K562 (cell line): ENCODE results near the gene TBL2. TPM values are rescaled to one million over a fixed set of nuclear protein-coding genes. Genes with fewer than 3 reads are reported as not detected.
A peak's percentile ranks its signal among the peaks of the same experiment; 100 is the strongest.

Experiments used
- ATAC-seq: fragments of 200-7000 bp; cut with Tn5 transposase; 3 replicates; pipeline ENCODE4 v1.9.1; 2020; ENCODE audit warnings: moderate library complexity
- BruUV-seq: library from RNA; stranded (reverse); fragments of 400-500 nt; replicated peaks from 2 replicates; lab custom pipeline; 2021; lab: Mats Ljungman, UMichigan
- CTCF ChIA-PET: fragments of 300-600 bp; formaldehyde crosslinking; extraction: SDS; loops from one replicate; lab custom pipeline; 2021; ENCODE audit warnings: low intra/inter-chr PET ratio; lab: Yijun Ruan, JAX
- POLR2A ChIA-PET: fragments of 300-600, 350-650 bp; sonication (Branson Sonifier 250); formaldehyde crosslinking; extraction: SDS; loops from one replicate; lab custom pipeline; 2021; ENCODE audit warnings: antibody characterized with exemption, inconsistent platforms; lab: Yijun Ruan, JAX
- DNase-seq, 4 experiments: peaks; one replicate each; pipeline versions ENCODE4 v3.0.0 to v3.0.0-alpha.2; 2011 to 2018; ENCODE audit warnings: low spot score in 3 of 4, mixed read lengths in 3 of 4; ENCODE audit errors: extremely low read depth in 1 of 4
- FAIRE-seq: peaks from 2 replicates; lab custom pipeline; 2011; peaks lifted over from hg19 to GRCh38; lab: Jason Lieb, UNC
- H2AFZ ChIP-seq: 2 replicates; pipeline ENCODE4 v1.6.0; 2011; ENCODE audit warnings: low read depth, low read length, control low read depth, inconsistent platforms
- H3K27ac ChIP-seq: fragments of 200-600 bp; 3 replicates; pipeline ENCODE4 v1.8.0; 2011; ENCODE audit warnings: low read depth, mild to moderate bottlenecking, control low read depth, inconsistent platforms, low read length, moderate library complexity, mixed read lengths; ENCODE audit errors: extremely low read depth
- H3K27me3 ChIP-seq, 2 experiments: fragments of 300-600 bp in 1 of 2; 2 replicates in 1 of 2; 3 replicates in 1 of 2; pipeline versions ENCODE4 v1.6.0 to v1.8.0; 2011; ENCODE audit warnings: inconsistent platforms in 2 of 2, low read length in 2 of 2, mild to moderate bottlenecking in 1 of 2, mixed read lengths in 1 of 2, moderate library complexity in 1 of 2; ENCODE audit not compliant: control insufficient read depth in 2 of 2, insufficient read depth in 2 of 2
- H3K36me3 ChIP-seq: fragments of 300-600 bp; 3 replicates; pipeline ENCODE4 v1.8.0; 2011; ENCODE audit warnings: mild to moderate bottlenecking, low read length, inconsistent platforms; ENCODE audit not compliant: control insufficient read depth, insufficient read depth
- H3K4me1 ChIP-seq, 2 experiments: fragments of 200-600 bp in 1 of 2; replicated peaks in 1 of 2; 2 replicates in 1 of 2; 3 replicates in 1 of 2; pipeline versions ENCODE4 v1.5.1 to v1.8.0; 2011; ENCODE audit warnings: inconsistent platforms in 2 of 2, low read length in 2 of 2, mild to moderate bottlenecking in 1 of 2, mixed read lengths in 1 of 2, moderate library complexity in 1 of 2; ENCODE audit not compliant: control insufficient read depth in 2 of 2, insufficient read depth in 2 of 2
- H3K4me2 ChIP-seq: 2 replicates; pipeline ENCODE4 v1.6.1; 2011; ENCODE audit warnings: low read length, control low read depth, inconsistent platforms, mixed read lengths; ENCODE audit not compliant: insufficient read depth
- H3K4me3 ChIP-seq: fragments of 200-600 bp; sonication (generic), shearing (Covaris generic); 2 replicates; pipeline ENCODE4 v1.5.1; 2016; ENCODE audit warnings: control low read depth, inconsistent platforms
- H3K79me2 ChIP-seq: fragments of 200-600 bp; 3 replicates; pipeline ENCODE4 v1.8.0; 2011; ENCODE audit warnings: low read length, inconsistent platforms; ENCODE audit not compliant: control insufficient read depth, insufficient read depth
- H3K9ac ChIP-seq, 2 experiments: 2 replicates each; pipeline versions ENCODE4 v1.6.0 to v1.6.1; 2011; ENCODE audit warnings: low read depth in 2 of 2, low read length in 2 of 2, control low read depth in 1 of 2, inconsistent platforms in 1 of 2, mild to moderate bottlenecking in 1 of 2, mixed read lengths in 1 of 2; ENCODE audit not compliant: insufficient read depth in 1 of 2
- H3K9me1 ChIP-seq: one replicate; pipeline ENCODE4 v1.6.0; 2011; ENCODE audit warnings: inconsistent platforms, mild to moderate bottlenecking, low read length, moderate library complexity; ENCODE audit not compliant: control insufficient read depth, insufficient read depth
- H3K9me3 ChIP-seq: replicated peaks from 2 replicates; pipeline ENCODE4 v1.5.1; 2011; ENCODE audit warnings: low read depth, low read length, inconsistent platforms; ENCODE audit not compliant: control insufficient read depth, insufficient read depth
- H4K20me1 ChIP-seq: replicated peaks from 2 replicates; pipeline ENCODE4 v1.6.1; 2011; ENCODE audit warnings: low read length, inconsistent platforms, mixed read lengths; ENCODE audit not compliant: control insufficient read depth, insufficient read depth
- CBFA2T2 ChIP-seq: fragments of 450-650 bp; conservative IDR thresholded peaks from 2 replicates; pipeline ENCODE4 v1.6.1; 2017; ENCODE audit warnings: mild to moderate bottlenecking
- CCNT2 ChIP-seq: IDR thresholded peaks from 2 replicates; pipeline ENCODE4 v1.6.1; 2011; ENCODE audit warnings: borderline replicate concordance, low read depth, mild to moderate bottlenecking, moderate library complexity, mixed read lengths, low read length; ENCODE audit not compliant: insufficient read length; ENCODE audit errors: extremely low read depth
- E2F6 ChIP-seq, 2 experiments: IDR thresholded peaks; 2 replicates each; pipeline ENCODE4 v1.6.1; 2011; ENCODE audit warnings: borderline replicate concordance in 1 of 2, control low read depth in 1 of 2, low read depth in 1 of 2, low read length in 1 of 2, mild to moderate bottlenecking in 1 of 2, mixed read lengths in 1 of 2, moderate library complexity in 1 of 2; ENCODE audit not compliant: insufficient read depth in 1 of 2, insufficient read length in 1 of 2, poor library complexity in 1 of 2, severe bottlenecking in 1 of 2; ENCODE audit errors: extremely low read depth in 1 of 2
- FIP1L1 ChIP-seq: fragments of 200-400 bp; formaldehyde crosslinking; IDR thresholded peaks from 2 replicates; pipeline ENCODE4 v1.6.1; 2018; ENCODE audit warnings: mild to moderate bottlenecking, low read depth, low read length; ENCODE audit not compliant: poor library complexity, severe bottlenecking
- FOXK1 ChIP-seq: sonication (generic); formaldehyde crosslinking; IDR thresholded peaks from 2 replicates; pipeline ENCODE4 v1.8.0; 2022; ENCODE audit warnings: missing genetic modification reagents, mild to moderate bottlenecking, borderline replicate concordance
- PCBP1 ChIP-seq: fragments of 200-400 bp; formaldehyde crosslinking; IDR thresholded peaks from 2 replicates; pipeline ENCODE4 v1.6.1; 2018; ENCODE audit warnings: mild to moderate bottlenecking, low read depth, low read length; ENCODE audit not compliant: poor library complexity, severe bottlenecking
- PHB ChIP-seq: fragments of 250-450 bp; sonication (Bioruptor Pico); IDR thresholded peaks from 2 replicates; pipeline ENCODE4 v1.5.0; 2021
- POLR2B ChIP-seq: fragments of 450-650 bp; IDR thresholded peaks from 2 replicates; pipeline ENCODE4 v1.6.1; 2018; ENCODE audit warnings: low read depth; ENCODE audit not compliant: partially characterized antibody
- POLR2G ChIP-seq: fragments of 200-400 bp; formaldehyde crosslinking; IDR thresholded peaks from 2 replicates; pipeline ENCODE4 v1.6.1; 2017; ENCODE audit warnings: low read depth, mild to moderate bottlenecking, antibody characterized with exemption, low read length, moderate library complexity
- RBFOX2 ChIP-seq: fragments of 200-400 bp; formaldehyde crosslinking; IDR thresholded peaks from 2 replicates; pipeline ENCODE4 v1.6.1; 2017; ENCODE audit warnings: low read depth, mild to moderate bottlenecking, low read length, moderate library complexity
- RBM22 ChIP-seq: fragments of 200-400 bp; formaldehyde crosslinking; IDR thresholded peaks from 2 replicates; pipeline ENCODE4 v1.6.1; 2018; ENCODE audit warnings: low read length, low read depth; ENCODE audit not compliant: poor library complexity, severe bottlenecking
- SREBF2 ChIP-seq: sonication (generic); formaldehyde crosslinking; IDR thresholded peaks from 2 replicates; pipeline ENCODE4 v1.4.0; 2020; ENCODE audit warnings: mild to moderate bottlenecking, missing genetic modification reagents
- TAF15 ChIP-seq: fragments of 200-400 bp; formaldehyde crosslinking; IDR thresholded peaks from 2 replicates; pipeline ENCODE4 v1.6.1; 2017; ENCODE audit warnings: mild to moderate bottlenecking, low read depth, low read length, moderate library complexity
- YBX1 ChIP-seq: fragments of 450-650 bp; IDR thresholded peaks from 2 replicates; pipeline ENCODE4 v1.7.1; 2016; ENCODE audit warnings: mild to moderate bottlenecking
- ZC3H11A ChIP-seq: IDR thresholded peaks from 2 replicates; pipeline ENCODE4 v1.6.1; 2012; ENCODE audit warnings: low read depth, low read length, improper control_type of control experiment
- ZNF436 ChIP-seq: fragments of 250-450, 450-650 bp; sonication (Bioruptor Pico); formaldehyde crosslinking; IDR thresholded peaks from 2 replicates; pipeline ENCODE4 v1.7.0; 2020; ENCODE audit warnings: mild to moderate bottlenecking
- whole genome bisulfite sequencing: fragments of 100-300 bp; shearing (Covaris generic); methylation state at CpG from one replicate; pipeline ENCODE4 v1.1.6; 2016; ENCODE audit warnings: low coverage, mixed read lengths; ENCODE audit not compliant: insufficient coverage; ENCODE audit errors: missing lambda C conversion rate; 5-methylcytosine and 5-hydroxymethylcytosine counted together
- in situ Hi-C: fragments of 300-500 bp; cut with MboI; formaldehyde crosslinking; loops from 4 replicates; pipeline ENCODE4 v1.15.0; 2018; ENCODE audit warnings: inconsistent platforms, mixed read lengths
- intact Hi-C: fragments of 100-400 bp; cut with micrococcal nuclease; formaldehyde crosslinking; loops from 2 replicates; pipeline ENCODE4 v1.14.2; 2022
- polyA plus RNA-seq, 8 experiments: library from polyadenylated mRNA; depleted of rRNA in 4 of 8; stranded (reverse) in 5 of 8; unstranded in 3 of 8; fragments of >200 nt; fragmentation: Nextera tagmentation in 2 of 8; fragmentation: Illumina TruSeq in 1 of 8; extraction: Ambion mirVana in 2 of 8; extraction: Trizol in 1 of 8; gene quantifications; 2 replicates each; pipeline versions ENCODE4 v1.2.1 to v1.2.3, GENCODE V29; 2011 to 2014; ENCODE audit warnings: inconsistent platforms in 1 of 8, missing spikeins in 1 of 8
- total RNA-seq, 7 experiments: library from RNA; depleted of rRNA in 6 of 7; stranded (reverse); fragments of >200 nt in 6 of 7; fragmentation: Illumina TruSeq in 2 of 7; extraction: Trizol in 2 of 7; gene quantifications; 2 replicates each; pipeline versions ENCODE4 v1.2.1 to v1.2.3, GENCODE V29; 2011 to 2021; ENCODE audit warnings: low replicate concordance in 1 of 7

TBL2 gene
- total and polyA plus RNA-seq, 9 of the 15 experiments (the other 6 are each of a cell fraction or from before 2014, with no cell fraction given): 2.5 to 123 (median 49.2) TPM

- no TSS peak for BruUV-seq
- ATAC-seq: no peak
- WGBS: 94% methylated on average over 22 of the region's 22 CpGs
Measured at GRCh38 chr7:73570521-73570920, 7.9 kb downstream of the TBL2 start.

More at GRCh38 chr7:73570521-73570920, 7.9 kb downstream of the TBL2 start:
- Histone ChIP-seq H3K9ac (peak overlapping the region in 1 of 2 experiments; percentile 10; a peak in 1 of 4 replicates), H3K4me1 (peaks cover 43 to 46% of the 10 kb centered on the region in 2 experiments), H4K20me1 (peaks cover 46% of the 10 kb centered on the region), H3K4me3 (no peak overlapping the region), H3K27ac (no peak overlapping the region), H3K79me2 (peaks cover 37% of the 10 kb centered on the region), H2AFZ (no peak overlapping the region), H3K9me3 (no peaks in the 10 kb centered on the region), H3K9me1 (peaks cover 9% of the 10 kb centered on the region), H3K27me3 (no peaks in the 10 kb centered on the region), H3K4me2 (no peak overlapping the region), H3K36me3 (peaks cover 66% of the 10 kb centered on the region)
- DNase-seq: no peak
- ChIA-PET CTCF (no interaction called here), POLR2A (interaction anchor here (2.4 kb wide), 1 partner anchor 8 kb away, joined by 7 read pairs; no protein-coding TSS in a partner anchor)
- TF ChIP-seq E2F6 (IDR thresholded peaks at IDR 0.05; ENCODE audit: borderline replicate concordance in 1 of 2, extremely low read depth in 1 of 2, insufficient read depth in 1 of 2, insufficient read length in 1 of 2, low read depth in 1 of 2, low read length in 1 of 2, poor library complexity in 1 of 2, severe bottlenecking in 1 of 2) (no peak), FIP1L1 (no peak), SREBF2 (CRISPR knock-in tag) (no peak), CCNT2 (peak; percentile 36), FOXK1 (CRISPR knock-in tag) (no peak), ZC3H11A (no peak), PCBP1 (no peak), POLR2G (peak; percentile 44), POLR2B (no peak), YBX1 (no peak), RBFOX2 (peak; percentile 31; the same call in 1 of the 2 replicates), TAF15 (no peak), RBM22 (no peak), CBFA2T2 (no peak), PHB (CRISPR knock-in tag) (no peak), ZNF436 (CRISPR knock-in tag) (no peak)
- in situ Hi-C loops (no loop called here), intact Hi-C loops (no loop called here)
- FAIRE-seq: no peak
